ENCODE results near the gene CPED1. TPM values are rescaled to one million over a fixed set of nuclear protein-coding genes. Genes with fewer than 3 reads are reported as not detected.

CPED1 gene
- polyA plus RNA-seq, 1 experiment, result 52.0 TPM

GRCh38 chr7:121302214-121302745 lies 313.8 kb downstream of the CPED1 start:
- CTCF ChIA-PET, result no interaction called here
- Histone ChIP-seq H3K4me3 (ENCODE audit: low read depth, low read length) (no peak overlapping the region), H3K9me3 (ENCODE audit: control insufficient read depth, insufficient read depth, low read length) (no peaks in the 10 kb centered on the region), H3K27me3 (ENCODE audit: control insufficient read depth, insufficient read depth, low read length) (no peaks in the 10 kb centered on the region), H3K27ac (ENCODE audit: low read depth, low read length) (peak overlapping the region; percentile 66)
- POLR2A ChIA-PET, result no interaction called here
- no peak for TF ChIP-seq CTCF (IDR thresholded peaks at IDR 0.05; ENCODE audit: low read depth, low read length)
- peak; percentile 54 for DNase-seq (ENCODE audit: low read depth, low spot score)

- Histone ChIP-seq H3K27ac (ENCODE audit: low read depth, low read length) (no peak overlapping the region), H3K4me3 (ENCODE audit: low read depth, low read length) (no peak overlapping the region), H3K9me3 (ENCODE audit: control insufficient read depth, insufficient read depth, low read length) (no peaks in the 10 kb centered on the region), H3K27me3 (ENCODE audit: control insufficient read depth, insufficient read depth, low read length) (no peaks in the 10 kb centered on the region)
- ChIA-PET POLR2A (no interaction called here), CTCF (no interaction called here)
- no peak for DNase-seq (ENCODE audit: low read depth, low spot score)
- no peak for TF ChIP-seq CTCF (IDR thresholded peaks at IDR 0.05; ENCODE audit: low read depth, low read length)
Observed at GRCh38 chr7:121303422-121304101, 315.1 kb downstream of the CPED1 start.

- H3K27ac ChIP-seq (ENCODE audit: low read depth, low read length), result no peak overlapping the region
- no peaks in the 10 kb centered on the region for H3K9me3 ChIP-seq (ENCODE audit: control insufficient read depth, insufficient read depth, low read length)
- ChIA-PET POLR2A (no interaction called here), CTCF (interaction anchor here (1.6 kb wide), 1 partner anchor 26 kb away, joined by 5 read pairs; no protein-coding TSS in a partner anchor)
- no peak for DNase-seq (ENCODE audit: low read depth, low spot score)
- TF ChIP-seq CTCF (IDR thresholded peaks at IDR 0.05; ENCODE audit: low read depth, low read length), result no peak
- H3K4me3 ChIP-seq (ENCODE audit: low read depth, low read length), result no peak overlapping the region
- no peaks in the 10 kb centered on the region for H3K27me3 ChIP-seq (ENCODE audit: control insufficient read depth, insufficient read depth, low read length)
Observed at GRCh38 chr7:121304102-121304658, 315.7 kb downstream of the CPED1 start.

GRCh38 chr7:121305109-121305508 lies 316.6 kb downstream of the CPED1 start:
- CTCF ChIA-PET, result interaction anchor here (1.6 kb wide), 1 partner anchor 25 kb away, joined by 5 read pairs; no protein-coding TSS in a partner anchor
- no peak overlapping the region for H3K27ac ChIP-seq (ENCODE audit: low read depth, low read length)
- POLR2A ChIA-PET, result no interaction called here

More at GRCh38 chr7:121305109-121305508, 316.6 kb downstream of the CPED1 start:
- H3K9me3 ChIP-seq (ENCODE audit: control insufficient read depth, insufficient read depth, low read length), result no peaks in the 10 kb centered on the region
- TF ChIP-seq CTCF (IDR thresholded peaks at IDR 0.05; ENCODE audit: low read depth, low read length), result no peak
- H3K27me3 ChIP-seq (ENCODE audit: control insufficient read depth, insufficient read depth, low read length), result no peaks in the 10 kb centered on the region
- DNase-seq (ENCODE audit: low read depth, low spot score), result no peak
- no peak overlapping the region for H3K4me3 ChIP-seq (ENCODE audit: low read depth, low read length)

Data from AG04450 (cell line).